Stimulated activated CD4-positive, alpha-beta T cell treated with anti-CD3 and anti-CD28 coated beads, Interleukin-1b, Interleukin-23, amount 100 ng/mL, for 4 hours (primary cell): Measurements from ENCODE around the gene FBLN2.

ENCODE experiments used
- DNase-seq, 2 donors: peaks; one replicate each; pipeline ENCODE4 v3.0.0-alpha.2; 2020; ENCODE audit warnings: low read depth in 2 of 2

The FBLN2 gene

DNA sequence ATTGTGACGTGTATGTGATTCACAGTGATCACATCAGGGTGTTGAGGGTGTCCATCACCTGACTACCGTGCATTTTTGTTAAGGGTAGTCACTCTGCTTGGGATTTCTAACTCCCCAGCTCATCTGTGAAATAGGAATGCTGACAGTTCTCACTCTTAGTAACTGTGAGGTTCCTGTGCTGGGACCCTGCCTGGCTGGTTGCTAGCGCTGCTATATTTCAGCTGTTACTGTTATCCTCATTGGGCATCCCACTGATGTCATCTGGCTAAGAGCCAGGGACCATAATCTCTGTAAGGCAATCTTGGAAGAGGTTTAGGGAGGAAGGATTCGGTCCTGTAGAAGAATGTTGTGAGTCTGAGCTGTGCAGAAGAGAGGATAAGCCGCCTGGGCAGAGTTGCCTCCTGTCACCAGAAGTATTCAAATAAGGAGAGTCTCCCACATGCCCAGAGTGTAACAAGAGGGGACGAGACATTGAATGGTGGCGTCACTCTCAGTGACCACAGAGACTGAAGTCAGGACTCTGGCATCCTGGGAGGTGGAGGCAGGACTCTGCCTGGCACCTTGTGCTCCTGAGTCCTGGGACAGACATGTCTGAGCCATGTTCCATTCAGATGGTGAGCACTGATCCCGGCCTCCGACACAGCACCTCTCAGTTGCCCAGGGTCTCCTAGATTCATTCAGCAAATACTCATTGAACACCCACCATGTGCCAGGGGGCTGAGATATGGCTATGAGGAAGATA lies 52.2 kb downstream of the FBLN2 start:
- DNase-seq, result no peak

DNA sequence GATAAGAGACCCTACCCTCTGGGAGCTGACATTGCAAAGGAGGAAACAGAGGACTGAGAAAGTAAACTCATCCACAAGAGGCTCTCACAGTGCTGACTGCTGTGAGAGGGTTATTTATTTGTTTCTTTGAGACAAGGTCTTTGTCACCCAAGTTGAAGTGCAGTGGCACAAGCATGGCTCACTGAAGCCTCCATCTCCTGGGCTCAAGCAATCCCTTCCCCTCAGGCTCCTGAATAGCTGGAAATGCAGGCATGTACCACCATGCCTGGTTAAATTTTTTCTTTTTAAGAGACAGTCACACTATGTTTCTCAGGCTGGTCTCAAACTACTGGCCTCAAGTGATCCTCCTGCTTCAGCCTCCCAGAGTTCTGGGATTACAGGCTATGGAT lies 52.8 kb downstream of the FBLN2 start:
- DNase-seq, result no peak

DNA sequence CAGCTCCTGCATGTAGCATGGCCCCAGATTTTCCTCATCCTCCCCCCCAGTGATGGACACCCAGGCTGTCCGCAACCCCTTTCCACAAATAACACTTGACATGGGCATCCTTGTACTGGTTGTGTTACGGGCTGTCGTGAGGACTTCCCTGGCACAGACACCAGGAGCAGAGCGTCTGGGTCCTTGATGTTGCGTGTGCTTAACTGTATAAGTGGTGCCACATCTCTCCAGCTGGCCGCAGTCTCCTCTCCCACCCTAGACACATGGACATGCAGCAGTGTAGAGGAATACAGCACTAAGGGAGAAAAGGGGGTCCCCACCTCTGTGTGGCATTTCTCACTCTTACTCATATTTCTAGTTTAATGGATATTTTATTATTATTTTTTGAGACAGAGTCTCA lies 56.6 kb downstream of the FBLN2 start:
- no peak for DNase-seq

DNA sequence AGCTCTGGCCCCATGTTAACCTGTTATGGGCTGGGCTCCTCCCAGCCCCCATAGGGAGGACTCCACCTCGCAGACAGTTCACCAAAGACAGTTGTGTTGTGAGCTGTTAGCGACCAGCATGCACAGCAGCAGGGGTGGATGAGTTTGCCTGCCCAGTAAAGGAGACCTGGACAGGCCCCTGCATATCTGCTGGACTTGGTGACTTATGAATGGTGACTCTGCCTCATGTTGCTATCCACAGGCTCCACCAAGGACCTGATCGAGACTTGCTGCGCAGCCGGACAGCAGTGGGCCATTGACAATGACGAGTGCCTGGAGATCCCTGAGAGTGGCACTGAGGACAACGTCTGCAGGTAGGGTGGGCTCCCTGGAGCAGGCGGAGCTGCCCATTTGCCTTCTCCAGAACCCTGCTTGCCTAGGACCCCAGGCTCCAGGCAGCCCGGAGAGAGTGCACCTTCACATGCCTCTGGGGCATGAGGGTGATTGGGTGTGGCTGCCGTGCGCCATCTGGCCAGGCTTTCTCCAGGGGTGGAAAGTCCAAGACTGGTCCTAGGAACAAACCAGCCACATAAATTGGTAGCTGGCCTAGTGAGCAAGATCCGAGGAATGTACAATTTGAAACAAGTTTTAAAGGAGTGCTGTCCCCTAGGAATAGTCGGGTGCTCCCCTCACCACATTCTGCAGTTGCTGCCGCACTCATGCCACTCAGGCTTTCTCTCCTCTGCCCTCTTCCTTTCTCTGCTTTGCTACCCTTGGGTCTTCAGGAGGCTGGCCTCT lies 59.1 kb downstream of the FBLN2 start:
- no peak for DNase-seq

DNA sequence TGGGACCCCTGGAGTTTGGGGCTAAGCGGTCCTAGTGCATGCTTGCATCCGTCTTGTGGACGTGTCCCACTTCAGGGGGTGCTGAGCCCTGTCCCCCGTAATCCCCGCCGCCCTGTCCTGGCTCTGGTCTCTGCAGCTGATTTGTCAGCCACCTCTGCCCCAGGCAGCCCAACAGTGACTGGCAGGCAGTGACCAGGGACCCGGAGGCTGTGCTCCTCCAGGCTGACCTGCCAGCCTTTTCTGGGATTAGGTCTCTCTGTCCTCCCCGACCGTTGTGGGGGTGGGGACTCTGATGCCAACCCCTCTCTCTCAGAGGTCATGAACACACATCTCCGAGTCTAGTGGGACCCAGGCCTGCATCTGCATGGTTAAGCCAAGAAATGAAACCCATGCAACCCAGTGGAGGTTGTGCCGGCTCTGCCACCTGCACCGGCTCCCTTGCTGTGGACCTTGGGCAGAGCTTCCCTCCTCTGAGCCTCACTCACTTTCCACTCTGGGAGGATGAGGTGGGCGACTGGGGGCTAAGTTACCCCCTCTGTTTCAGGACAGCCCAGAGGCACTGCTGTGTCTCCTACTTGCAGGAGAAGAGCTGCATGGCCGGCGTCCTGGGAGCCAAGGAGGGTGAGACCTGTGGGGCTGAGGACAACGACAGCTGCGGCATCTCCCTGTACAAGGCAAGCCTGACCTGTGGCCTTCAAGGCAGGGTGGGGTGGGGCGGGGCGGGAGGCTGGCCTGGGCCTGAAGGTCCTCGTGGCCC lies 60.2 kb downstream of the FBLN2 start:
- DNase-seq, result no peak

DNA sequence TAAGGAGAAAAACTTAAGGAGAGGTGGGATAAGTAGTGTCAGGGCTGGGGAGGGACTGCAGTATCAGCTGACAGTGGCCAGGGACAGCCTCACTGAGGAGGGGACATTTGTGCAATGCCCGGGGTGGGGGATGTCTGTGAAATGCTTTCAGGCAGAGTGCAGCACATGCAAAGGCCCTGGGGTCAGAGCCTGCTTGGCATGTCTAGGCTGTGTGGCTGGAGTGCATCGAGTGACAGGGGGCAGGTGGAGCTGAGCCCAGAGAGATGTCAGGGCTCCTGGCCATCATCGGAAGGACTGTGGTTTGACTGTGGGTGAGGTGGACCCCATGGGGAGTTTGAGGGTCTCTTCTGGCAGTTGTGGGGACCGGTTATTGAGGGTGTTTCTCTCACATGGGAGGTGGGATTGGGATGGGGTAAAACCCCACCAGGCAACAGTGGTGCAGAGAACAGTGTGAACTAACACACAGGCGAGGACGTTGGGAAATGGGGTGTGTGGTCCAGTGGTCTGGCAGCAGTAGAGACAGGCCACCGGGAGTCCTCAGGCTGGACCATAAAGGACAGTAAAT lies 61.2 kb downstream of the FBLN2 start:
- DNase-seq, result no peak

DNA sequence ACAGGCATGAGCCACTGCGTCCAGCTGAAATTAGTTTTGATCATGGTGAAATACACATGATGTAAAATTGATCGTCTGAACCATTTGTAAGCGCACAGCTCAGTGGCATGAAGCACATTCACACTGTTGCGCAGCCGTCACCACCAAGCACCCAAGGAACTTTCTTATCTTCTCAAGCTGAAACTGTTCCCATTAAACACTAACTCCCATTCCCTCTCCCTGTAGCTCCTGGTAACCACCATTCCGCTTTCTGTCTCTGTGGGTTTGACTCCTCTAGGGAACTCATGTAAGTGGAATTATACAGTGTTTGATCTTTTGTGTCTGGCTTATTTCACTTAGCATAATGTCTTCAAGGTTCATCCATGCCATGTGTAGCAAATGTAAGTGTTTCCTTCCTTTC lies 62.3 kb downstream of the FBLN2 start:
- no peak for DNase-seq

DNA sequence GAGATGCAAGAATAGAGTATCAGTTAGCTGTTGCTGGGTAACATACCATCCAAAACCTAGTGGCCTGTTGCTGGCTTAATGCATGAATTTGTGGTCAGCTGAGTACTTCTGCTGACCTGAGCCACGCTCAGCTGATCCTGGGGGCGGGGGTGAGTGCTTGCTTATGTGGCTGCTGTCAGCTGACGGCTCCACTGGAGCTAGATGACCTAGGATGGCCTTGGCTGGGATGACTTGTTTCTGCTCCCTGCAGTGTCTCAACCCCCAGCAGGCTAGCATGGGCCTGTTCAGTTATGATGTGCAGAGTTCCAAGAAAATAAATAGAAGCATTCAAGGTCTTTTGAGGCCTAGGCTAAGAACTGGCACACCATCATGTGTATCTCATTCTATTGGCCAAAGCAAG lies 63.9 kb downstream of the FBLN2 start:
- no peak for DNase-seq

DNA sequence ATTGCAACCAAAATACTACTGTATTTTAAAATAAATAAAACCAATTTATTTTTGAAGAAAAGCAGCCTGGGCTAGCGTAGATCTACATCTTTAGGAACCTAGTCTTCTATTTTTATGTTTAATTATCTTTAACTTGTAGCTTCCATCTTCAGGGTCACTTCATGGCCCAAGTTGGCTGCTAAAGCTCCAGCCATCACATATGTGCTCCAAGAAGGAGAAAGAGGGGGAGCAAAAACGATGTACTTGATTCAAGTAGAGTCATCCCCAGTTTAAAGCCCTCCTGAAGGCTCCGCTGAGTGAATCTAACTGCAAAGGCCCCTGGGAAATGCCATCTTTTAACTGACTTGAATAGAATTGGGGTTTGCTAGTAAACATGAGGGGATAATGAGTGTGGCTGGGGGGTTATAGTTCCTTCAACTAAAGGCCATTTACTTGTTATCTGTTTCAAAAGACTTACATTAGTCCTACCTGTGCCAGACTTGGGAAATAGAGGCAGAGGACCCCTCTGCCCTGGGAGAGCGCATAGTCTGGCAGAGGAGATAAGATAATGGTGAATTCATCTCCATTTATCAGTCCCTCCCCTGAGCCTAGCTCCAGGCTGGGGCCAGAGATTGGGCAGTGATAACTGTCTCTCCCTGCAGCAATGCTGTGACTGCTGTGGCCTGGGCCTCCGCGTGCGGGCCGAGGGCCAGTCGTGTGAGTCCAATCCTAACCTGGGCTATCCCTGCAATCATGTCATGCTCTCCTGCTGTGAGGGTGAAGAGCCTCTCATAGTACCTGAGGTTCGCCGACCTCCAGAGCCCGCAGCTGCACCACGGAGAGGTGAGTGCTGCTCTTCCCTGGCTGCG lies 64.6 kb downstream of the FBLN2 start:
- no peak for DNase-seq

DNA sequence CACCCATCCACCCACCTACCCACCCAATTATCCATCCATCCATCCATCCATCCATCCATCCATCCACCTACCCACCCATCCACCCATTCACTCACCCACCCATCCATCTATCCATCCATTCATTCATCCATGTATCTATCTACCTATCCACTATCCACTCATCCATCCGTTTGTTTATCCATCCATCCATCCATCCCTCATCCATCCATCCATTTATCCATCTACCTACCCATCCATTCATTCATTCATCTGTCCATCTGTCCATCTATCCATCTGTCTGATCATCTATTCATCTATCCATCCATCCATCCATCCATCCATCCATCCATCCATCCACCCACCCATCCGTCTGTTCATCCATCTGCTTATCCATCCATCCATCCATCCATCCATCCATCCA lies 65.7 kb downstream of the FBLN2 start:
- DNase-seq, result no peak

DNA sequence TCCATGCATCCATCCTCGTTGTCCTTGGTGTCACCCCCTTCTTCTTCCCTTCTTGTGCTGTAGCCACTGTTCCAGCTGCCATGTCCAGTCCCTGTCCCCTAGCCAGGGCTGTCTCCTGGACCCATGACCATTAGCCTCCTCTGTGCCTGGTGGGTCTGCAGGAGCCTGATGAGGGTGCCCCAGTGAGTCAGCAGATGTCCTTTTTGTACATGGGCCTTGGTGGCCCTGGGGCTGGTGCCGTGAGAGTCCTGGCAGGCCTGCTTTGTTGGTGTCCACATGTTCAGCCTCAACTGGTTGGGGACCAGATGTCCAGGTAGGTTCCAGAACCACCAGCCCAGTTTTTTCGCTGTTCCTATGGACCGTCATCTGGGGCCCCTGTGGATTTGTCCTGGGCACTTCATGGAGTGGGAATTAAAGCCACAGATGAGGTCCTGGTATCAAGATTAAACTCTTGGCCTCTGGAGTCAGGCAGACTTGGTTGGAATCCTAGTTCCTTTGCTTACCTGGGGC lies 66.1 kb downstream of the FBLN2 start:
- DNase-seq, result no peak

DNA sequence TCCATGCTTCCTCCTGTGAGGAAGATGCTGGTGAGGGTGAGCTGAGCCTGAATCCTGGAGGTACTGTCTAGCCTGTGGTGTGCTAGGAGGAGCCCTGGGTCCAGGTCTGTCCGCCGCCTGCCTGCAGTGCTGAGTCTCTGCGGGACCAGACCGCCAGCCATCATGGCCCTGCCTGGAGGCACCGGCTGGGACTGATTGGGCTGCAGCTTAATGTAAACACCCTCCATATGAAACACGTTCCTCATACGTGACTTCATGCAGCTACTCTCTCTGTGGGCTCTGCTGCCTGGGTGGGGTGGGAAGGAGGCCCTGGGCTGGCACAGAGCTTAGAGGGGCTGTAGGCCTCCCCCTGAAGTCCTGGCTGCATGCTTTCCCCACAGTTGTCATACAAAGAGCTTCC lies 67.4 kb downstream of the FBLN2 start:
- no peak for DNase-seq

DNA sequence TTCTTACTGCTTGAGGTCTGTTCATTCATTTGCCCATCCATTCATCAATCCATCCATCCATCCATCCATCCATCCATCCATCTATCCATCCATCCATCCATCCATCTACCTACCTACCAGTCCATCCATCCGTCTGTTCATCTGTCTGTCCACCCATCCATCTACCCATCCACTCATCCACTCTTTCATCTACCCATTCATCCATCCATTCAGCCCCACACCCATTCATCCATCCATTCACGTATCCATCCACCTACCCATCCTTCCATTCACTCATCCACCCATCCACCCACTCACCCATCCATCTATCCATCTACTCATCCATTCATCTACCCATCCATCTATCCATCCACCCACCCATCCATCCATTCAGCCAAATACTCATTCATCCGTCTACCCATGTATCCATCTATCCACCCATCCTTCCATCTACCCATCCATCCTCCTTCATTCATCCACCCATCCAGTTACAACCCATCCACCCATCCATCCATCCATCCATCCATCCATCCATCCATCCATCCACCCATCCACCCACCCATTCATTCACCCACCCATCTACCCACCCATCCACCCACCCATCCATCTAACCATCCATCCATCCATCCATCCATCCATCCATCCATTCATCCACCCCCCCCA lies 68.3 kb downstream of the FBLN2 start:
- no peak for DNase-seq

DNA sequence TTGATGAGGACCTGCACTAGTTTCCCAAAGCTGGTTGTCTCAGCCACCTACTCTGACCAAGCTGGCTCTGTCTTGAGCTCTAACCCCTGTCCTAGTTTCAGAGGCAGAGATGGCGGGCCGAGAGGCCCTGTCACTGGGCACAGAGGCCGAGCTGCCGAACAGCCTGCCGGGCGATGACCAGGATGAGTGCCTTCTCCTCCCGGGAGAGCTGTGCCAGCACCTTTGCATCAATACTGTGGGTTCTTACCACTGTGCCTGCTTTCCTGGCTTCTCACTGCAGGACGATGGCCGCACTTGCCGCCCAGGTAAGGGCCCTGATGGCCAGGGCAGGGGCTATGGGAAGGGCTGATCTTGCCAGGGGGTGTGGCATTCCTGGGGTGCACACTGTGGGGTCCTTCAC lies 69.1 kb downstream of the FBLN2 start:
- DNase-seq, result no peak

DNA sequence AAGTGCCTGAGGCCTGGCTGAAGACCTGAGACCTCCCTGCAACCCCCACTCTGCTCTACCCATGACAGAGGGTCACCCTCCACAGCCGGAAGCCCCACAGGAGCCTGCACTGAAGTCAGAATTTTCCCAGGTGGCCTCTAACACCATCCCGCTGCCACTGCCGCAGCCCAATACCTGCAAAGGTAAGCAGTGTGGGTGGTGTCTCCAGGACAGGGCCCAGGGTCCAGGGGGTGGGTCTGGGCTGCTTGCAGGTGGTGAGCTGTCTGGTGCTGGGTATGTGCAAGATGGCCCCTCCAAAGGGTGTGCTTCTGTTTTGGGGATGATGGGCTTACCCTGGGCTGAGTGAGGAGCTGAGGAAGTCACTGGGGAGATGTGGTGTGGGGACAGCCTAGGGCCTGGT lies 69.9 kb downstream of the FBLN2 start:
- no peak for DNase-seq

DNA sequence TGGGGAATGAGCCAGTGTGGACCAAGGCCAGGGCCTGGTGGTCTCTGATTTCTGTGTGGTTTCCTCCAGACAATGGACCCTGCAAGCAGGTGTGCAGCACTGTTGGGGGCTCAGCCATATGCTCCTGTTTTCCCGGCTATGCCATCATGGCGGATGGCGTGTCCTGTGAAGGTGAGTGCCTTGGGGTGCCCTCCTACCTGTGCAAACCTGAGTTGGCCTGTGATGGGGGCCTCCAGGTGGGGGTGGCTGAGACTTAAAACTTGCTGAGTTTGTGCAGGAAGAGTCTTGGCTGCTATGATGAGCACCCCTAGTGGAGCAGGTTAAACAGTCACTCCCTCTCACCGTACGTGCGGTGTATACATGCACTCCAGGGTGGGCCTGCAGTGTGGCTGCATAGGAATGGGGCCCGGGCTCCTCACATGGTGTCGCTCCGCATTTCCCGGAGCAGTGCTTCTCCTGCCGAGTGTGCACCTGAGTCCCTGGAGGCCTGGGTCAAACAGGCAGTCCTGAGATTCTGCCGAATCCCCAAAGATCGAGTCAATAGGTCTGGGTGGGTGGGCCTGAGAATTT lies 70.8 kb downstream of the FBLN2 start:
- DNase-seq, result no peak

DNA sequence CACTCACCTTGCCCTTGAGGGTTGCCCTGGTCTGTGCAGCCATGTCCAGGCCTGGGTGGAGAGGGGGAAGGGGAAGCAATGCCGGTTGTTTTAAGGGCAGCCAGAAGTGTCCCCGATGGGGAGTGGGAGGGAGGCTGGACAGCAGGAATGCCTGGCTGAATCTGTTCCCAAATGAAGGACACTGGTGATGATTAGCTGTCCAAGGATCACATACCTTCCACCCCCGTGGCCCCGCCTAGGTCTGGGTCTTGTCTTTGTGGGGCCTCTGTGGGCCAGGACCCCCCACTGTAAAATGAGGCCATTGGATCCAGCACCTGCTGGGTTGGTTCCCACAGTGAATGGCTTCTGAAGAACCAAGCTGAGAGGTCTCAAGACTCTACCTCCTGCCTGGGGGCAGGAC lies 71.4 kb downstream of the FBLN2 start:
- DNase-seq, result no peak

DNA sequence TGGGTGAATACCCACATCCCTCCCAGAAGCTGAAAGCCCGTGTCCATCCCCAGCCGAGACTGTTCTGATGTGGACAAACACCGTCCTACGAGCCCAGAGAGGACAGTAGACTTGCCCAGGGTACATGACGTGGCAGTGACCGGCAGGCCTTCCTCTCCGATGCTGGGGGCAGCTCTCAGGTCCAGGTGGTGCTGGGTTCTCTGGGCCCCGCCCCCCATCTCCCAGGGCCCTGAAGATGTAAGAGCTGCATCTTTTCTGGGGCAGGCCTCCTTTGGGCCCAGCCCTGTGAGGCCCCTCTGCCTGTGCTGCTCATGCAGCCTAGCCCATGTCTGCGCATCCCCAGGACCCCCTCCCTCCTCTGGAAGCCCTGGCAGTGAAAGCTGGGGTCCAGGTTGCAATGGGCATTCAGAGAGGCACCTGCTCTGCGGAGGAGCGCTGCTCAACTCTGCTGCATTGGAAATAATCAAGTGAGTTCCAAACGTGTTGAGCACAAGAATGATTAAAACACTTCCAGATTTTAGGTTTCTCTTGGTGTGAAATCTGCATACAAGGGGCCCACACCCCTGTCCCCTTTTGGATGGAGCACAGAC lies 71.9 kb downstream of the FBLN2 start:
- DNase-seq, result no peak

DNA sequence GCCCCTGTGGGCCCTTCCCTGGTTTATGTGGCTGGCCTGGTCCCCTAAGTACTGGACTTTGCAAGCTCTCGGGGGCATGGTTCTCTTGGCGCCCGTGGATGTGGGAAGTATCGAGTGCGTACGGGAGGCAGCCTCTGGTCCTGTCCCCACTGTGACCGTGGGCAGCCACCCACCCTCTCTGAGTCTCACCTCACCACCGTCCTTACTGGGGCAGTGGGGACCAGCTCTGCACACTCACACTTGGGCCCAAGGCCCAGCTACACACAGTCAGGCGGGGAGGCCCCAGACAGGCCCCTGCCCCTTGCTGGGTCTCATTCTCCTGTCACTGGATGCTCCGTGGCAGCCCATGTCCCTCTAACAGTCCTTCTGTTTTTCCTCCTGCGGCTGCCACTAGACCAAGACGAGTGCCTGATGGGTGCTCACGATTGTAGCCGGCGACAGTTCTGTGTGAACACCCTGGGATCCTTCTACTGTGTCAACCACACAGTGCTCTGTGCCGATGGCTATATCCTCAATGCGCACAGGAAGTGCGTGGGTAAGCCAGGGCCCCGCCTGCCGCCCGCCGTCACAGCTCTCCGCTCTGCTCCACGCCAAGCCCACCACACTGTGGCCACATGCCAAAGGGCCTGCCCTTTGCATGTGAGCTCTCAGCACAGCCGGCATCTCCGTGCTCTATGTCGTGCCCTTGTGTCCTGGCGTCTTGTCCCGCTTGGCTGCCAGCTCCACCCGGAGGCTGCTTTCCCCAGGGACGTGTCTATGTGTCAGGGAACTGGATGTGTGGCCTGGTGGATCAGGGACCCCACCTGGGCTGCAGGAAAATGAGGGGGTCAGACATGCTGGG lies 72.7 kb downstream of the FBLN2 start:
- no peak for DNase-seq
